GM19238 (cell line): ENCODE data around the gene SAMD4A.
"Not testable (repeated sequence)": the region's sequence is repeated elsewhere in the genome, so short reads cannot be mapped to it uniquely, and the experiment has no call there.

Experiments used
- DNase-seq: peaks from one replicate; pipeline ENCODE4 v3.0.0; 2011; ENCODE audit warnings: low spot score; ENCODE audit not compliant: insufficient read length

SAMD4A gene

DNA sequence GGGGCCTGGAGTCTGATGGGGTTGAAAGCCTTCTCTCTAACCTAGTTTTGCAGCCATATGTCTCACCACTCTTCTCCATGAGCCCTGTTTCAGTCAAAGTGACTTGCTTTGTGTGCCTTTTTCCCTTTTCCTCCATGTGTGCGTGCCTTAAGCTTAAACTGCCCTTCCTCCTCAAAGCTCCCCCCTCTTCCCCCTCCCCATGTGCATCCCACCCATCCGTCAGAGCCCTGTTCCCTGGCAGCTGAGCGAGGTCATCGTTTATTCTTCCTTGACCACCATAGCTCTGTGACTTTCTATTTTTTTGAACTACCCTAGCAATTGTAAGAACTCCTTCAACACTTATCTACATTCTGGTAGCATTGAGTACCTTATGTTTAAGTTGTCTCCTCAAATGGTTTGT, 24.9 kb downstream of the SAMD4A start:
- DNase-seq, result no peak

DNA sequence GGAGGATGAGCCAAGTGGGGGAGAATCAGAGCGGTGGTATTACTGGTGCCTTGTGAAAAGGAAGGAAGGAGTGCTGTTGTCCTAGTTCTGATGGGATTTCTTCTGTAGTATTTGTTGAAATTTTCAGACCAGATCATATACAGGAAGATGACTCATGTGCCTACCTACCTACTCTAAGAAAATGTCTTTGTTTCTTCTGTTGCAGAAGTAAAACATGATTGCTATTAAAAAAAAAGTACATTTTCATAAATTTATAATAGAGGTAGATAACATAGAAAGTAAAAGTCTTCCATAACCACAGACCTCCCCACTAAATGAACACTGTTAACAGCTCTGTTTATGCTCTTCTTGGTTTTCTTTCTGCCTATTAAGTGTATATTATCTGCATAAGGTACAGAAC, 26.9 kb downstream of the SAMD4A start:
- DNase-seq, result no peak

DNA sequence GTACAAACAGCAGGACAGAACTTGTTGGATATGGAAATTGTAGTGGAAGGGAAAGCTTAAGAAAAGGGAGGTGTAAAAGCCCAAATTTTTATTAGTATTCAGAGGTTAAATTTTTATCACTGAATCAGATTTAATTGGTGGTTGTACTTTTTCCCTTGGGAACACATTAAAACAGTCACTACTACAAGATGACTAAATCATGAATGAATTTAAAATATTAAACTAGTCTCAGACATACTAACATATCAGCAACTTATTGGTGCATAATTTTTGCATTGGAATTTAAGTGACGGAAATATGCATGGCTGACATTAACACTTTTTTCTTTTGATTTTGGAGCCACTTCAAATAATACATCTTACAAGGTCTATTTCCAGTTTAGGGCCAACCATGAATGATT, 27.6 kb downstream of the SAMD4A start:
- DNase-seq, result no peak

DNA sequence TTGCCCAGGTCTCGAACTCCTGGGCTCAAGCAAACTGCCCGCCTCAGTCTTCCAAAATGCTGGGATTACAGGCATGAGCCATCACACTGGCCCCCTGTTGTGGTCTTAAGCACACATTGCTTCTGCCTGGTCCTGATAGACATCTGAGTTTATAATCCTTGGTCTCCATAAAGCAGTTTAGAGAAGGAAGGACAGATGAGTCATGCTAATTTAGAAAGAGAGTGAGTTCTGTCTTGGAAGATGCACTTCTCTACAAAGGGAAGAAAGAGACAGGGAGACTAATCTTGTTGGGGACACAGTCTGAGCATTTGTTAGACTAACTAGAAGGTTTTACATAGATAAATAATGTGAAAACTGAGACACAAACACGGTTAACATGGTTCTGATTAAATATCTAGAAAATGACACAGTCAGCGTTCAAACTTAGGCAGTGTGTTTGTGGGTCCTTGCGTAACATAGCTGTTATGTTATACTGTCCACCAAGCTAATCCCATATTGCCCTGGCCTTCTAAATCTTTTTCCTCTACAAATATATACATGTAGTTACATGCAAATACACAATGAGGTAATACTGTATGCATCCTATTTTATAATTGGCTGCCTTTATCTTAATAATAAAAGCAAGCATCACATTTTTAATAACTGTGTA, 31.0 kb downstream of the SAMD4A start:
- no peak for DNase-seq

DNA sequence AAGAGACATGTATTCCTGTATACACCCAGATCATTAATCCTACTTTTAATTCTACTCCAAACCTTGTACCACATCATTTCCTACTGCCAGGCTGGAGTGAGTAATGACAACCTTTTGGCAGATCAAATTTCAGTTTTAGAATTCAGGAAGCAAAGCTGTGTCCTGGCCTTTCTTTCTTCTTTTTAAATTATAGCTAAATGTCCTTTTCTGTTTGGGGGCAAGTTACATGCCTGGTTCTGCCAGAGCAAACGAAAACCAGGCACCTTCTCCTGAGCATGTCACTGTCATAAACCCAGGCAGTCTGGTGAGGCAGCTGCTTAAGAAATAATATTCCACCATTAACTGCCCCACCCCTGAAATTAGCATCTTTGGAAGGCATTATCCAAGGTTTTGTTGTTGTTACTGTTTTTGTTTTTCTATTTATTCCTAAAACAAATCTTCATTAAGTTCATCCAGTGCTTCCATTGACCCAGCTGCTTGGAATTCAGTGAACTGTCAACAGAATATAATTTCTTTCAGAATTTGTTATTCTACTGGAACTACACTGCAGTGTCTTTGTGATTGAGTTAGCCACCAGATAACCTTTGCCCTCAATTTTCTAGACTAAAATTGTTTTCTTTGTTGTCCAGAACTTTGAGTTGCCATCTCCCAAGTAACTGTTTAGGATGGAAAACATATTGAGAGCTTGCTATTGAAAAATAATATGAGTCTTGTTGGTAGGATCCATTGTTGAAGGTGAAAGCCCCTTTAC, 33.2 kb downstream of the SAMD4A start:
- no peak for DNase-seq

DNA sequence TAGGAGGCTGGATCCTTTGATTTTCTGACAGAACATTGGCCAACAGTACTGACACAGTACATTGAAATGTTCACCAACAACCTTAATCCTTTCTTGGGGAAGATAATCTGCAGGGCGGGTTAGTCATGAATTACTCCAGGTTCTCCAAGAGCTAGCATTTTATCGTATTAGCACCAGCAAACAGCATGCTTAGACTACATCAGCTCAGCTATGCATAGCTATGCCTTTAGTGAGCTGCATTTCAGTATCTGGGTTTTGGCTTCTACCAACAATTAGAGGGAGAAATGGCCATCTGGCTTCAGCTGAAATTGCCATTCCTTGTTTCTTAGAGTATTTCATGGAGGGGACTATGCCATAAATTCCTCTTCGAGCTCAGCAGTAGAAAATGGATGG, 33.8 kb downstream of the SAMD4A start:
- DNase-seq, result no peak

DNA sequence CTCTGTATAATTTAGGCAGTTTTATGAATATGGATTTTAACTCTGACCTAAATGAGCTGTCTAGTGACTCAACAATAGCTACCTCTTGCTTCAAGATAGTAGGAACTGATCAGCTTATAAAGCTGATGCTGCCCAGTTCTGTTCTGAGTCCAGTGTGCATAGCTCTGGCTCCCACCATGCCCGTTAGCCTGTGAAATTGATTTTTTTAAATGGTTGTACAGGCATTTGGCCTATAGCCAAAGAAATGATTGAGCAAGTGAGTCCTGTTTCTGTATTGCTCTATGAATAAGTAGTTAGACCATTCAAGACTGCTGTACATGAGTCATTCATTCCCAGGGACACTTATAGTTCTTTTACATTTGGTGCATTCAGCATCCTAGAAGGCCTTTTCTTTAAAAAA, 36.4 kb downstream of the SAMD4A start:
- DNase-seq, result no peak

DNA sequence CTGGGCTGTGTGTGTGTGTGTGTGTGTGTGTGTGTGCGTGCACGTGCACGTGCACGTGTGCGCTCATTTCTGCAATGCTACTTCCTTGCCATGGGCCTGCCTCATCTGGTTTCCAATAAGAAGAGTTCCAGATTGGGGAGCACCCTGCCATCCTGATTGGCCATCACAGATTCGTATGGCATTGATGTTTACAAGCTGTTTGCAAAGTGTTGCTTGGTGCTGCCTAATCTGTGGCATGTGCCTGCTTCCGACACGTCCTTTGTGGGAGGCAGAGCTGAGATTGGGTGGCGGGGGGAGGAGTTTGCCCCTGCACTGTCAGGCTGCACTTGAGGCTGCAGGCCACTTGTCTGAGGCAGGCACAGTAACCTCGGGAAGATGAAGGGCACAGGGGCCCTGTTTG, 39.2 kb downstream of the SAMD4A start:
- no peak for DNase-seq

DNA sequence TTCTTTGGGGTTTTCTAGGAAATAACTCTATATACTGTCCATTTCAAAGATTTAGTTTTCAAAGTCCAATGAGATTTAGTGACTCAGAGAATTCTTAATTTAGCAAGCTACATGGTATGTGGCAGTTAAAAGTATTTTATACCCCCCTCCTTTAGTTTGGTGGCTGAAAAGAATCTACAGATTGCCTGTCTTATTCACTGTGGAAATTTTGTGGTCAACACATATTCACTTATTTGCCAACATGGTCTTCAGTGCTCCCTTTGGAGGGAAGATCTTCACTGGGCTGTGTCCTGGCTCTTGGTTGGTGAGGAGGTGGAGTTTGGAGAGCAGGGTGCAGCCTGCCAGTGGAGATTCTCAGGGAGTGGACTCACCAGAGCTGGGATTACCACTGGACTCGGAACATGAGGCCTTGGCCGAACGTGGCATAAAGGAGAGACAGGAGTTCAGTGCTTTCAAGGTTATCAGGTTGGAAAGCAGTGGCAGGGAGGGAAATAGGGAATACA, 39.8 kb downstream of the SAMD4A start:
- DNase-seq, result no peak

DNA sequence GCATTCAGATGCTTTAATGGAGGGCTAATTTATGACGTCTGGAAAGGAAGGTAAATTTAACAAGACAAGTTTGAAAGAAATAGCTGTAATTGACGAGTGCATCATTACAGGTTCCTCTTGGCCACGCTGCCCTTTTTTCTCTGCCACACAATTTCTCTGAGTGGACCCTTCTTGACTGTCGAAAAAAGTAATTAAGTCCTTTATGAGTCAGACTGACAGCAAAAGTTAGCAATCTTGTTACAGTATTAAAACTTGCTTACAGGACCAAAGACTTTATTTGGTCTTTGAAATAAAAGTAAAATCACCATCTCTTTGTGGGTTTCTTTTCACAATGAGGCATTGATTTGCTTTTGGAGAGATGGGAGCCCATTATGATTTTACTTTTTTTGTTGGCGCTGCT, 42.6 kb downstream of the SAMD4A start:
- no peak for DNase-seq

DNA sequence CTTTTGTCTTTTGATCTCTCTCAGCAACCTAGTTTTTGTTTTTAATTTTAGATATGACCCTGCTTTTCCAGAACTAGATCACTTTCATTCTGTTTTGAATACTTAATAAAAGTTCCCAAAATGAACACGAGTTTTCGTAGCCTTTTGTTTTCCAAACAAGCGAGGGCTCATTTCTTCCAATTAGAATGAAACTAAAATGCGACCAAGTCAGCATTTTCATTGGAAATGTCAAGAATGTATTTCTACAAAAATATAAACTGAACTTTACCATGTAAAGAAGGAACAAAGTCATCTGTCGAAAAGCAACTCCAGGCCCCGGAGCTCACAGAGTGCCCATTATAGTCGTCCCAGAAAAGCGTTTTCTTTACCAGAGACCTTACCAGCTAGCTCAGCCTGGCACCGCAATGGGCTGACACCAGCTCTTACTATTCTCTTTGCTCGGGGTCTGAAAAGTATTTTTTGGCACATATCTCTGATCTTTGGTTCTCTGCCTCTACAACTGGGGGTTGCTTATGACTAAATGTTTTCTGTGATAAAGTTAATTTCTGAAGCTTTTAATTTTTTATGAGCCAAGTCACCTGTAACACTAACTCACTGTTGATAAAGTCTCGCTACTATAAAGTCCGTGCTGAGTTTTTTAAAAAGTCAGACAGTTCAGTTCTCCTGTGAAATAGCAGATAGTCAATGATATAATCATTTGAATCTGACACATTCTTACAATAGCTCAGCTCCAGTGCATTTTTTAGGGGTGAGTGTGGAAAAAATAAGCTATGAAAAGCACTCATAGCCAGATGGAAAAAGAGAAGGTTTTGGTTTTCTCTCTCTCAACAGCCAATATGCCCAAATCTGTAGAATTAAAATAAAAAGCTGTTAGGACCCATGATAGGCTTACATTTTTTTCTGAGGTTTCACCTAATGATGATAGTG, 43.4 kb downstream of the SAMD4A start:
- no peak for DNase-seq

DNA sequence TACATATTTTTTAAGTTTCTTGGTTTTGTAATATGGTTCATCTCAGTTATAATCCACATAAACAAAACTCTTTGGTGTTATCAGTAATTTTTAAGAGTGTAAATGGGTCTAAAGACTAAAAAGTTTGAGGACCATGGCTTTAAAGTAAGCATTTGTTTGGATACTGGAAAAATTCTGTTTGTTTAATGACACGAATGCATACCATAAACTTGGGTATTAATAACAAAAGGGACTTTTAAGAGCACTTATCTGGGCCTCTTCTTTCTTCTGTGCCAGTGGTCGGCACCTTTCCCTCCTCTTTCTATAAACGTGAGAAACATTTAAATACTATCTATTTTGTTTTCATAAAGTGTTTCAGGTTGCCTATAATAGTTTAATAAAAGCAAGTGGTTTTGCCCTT, 47.4 kb downstream of the SAMD4A start:
- no peak for DNase-seq

DNA sequence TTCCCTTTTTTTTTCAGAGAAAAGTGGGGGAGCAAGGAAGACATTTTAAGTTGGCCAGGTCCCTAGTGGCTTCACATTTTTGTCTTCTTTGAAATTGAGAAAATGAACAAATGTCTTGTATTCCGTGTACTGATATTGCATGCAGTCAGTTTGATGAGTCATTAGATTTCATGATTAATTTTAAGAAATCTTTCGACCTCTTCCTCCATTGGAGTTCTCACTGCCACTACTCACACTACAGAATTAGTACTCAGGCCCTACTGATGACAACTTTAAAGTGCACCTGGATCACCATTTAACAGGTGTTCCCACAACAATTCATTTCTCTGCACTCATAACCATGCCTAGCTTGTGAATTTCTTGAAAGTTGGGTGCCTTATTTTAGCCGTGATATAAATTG, 50.5 kb downstream of the SAMD4A start:
- DNase-seq, result no peak

DNA sequence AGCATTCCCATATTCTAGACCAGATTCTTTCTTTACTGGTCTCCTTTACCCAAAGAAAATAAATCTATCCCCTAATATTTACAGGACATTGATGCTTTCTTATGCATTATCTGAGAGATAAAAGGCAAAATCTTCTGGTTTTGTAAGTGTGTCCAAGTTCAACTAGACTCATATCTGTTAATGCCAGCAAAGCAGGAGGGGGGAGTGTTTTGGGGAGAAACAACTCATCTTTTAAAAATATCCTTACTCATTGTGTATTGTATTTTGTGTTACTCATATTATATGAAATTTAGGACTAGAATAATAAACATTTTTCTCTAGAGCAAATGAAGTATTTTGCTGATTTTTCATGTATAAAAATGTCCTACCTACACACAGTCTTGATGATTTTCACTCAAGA, 54.8 kb downstream of the SAMD4A start:
- DNase-seq, result no peak

DNA sequence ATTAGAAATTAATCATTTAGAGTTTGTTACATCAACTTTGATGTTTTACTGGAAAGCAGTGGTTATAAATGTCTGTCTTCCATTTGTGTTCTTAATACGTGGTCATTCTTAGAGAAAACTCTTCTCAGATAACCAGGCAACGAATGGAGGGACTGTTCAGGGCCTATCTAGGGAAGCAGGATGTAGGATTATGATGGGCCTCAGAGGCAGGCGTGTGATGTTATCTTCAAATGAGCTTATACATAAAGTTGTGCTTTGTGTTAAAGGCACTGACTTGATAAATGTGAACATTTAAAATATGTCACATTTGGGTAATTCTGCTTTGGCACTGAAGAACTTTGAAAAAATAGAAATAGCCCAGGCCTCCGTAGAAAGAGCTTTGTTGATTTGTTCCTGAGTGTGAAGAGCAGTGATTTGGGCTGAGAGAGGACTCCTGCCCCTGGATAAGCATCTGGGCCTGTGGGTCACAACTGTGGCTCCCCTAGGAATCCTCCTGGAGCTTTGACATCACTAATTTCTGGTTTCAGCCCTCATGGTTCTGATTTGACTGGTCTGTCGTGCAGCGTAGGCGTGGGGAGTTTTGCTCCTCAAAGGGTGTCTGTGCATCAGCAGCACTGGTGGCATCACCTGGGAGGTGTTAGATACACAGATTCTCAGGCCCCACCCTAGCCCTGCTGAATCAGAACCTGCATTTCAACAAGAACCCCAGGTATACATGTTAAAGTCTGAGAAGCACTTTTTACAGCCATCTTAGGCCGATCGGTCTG, 55.4 kb downstream of the SAMD4A start:
- DNase-seq, result peak; percentile 29

DNA sequence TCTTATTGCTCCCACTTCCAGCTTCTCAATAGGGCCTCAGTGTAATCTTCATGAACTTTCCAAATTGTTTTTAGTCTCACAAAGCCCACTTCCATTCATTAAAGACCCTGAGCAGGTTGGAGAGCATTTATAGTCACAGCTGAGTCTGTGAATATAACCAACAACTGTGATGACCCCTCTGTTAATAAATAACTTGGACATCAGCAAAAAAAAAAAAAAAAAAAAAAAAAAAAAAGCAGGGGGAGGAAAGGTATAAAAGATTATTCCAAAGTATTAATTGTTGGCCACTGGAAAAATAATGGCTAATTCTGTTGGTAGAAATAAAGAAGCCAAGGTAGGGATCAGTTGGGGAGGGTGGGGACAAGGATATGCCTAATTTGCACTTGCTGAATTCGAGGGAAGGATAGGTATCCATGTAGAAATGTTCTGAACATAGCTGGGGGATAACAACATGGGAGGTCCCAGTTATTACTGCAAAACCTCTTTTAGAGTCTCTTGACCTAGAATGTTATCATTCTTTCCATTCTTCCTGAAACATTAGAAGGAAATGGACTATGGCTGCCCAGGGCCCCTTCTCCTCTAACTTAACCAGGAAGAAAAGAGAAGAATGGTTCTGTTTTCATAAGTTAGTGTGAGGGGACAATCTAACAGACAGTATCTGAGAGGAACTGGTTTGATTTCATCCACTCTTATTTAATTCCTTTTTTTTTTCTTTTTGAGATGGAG, 56.5 kb downstream of the SAMD4A start:
- DNase-seq, result no peak

DNA sequence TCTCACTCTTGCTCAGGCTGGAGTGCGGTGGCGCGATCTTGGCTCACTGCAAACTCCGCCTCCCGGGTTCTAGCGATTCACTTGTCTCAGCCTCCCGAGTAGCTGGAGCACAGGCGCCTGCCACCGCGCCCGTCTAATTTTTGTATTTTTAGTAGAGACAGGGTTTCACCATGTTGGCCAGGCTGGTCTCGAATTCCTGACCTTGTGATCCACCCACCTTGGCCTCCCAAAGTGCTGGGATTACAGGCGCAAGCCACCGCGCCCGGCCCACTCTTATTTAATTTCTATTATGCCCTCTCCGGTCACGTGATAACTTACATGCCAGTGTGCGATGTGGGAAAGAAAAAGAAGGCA, 57.1 kb downstream of the SAMD4A start:
- DNase-seq, result not testable (repeated sequence)

DNA sequence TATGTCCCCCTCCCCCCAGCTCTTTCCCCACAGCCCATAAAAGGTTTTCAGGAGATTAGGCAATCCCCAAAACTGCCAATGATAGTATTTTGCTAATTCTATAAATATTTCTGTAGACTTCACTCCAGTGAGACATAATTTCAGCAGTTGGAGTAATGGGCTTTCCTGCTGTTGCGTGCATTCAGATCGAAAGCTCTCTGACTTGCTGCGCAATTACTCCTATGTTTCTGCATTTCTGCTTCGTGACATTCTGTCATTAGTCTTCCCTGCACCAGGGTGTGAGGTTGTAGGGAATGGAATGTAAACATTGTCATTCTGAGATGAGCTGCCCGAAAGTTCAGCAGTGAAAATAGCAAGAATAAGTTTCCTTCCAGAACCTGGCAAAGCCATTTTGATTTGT, 58.2 kb downstream of the SAMD4A start:
- no peak for DNase-seq

DNA sequence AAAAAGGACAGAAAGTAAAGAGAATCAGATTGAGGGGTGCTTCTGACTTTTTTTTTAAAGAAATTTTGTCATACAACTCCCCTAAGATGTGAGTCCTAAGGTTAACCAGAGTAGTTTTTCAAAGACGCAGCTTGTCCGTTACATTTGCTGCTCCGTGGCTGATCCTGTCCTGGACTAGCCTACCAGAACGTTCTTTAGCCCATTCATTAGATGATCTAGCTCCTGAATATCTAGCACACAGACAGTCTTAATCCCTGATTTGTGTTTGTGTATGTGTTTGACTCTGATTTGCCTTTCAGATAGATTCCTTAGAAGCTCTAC, 60.3 kb downstream of the SAMD4A start:
- DNase-seq, result no peak

DNA sequence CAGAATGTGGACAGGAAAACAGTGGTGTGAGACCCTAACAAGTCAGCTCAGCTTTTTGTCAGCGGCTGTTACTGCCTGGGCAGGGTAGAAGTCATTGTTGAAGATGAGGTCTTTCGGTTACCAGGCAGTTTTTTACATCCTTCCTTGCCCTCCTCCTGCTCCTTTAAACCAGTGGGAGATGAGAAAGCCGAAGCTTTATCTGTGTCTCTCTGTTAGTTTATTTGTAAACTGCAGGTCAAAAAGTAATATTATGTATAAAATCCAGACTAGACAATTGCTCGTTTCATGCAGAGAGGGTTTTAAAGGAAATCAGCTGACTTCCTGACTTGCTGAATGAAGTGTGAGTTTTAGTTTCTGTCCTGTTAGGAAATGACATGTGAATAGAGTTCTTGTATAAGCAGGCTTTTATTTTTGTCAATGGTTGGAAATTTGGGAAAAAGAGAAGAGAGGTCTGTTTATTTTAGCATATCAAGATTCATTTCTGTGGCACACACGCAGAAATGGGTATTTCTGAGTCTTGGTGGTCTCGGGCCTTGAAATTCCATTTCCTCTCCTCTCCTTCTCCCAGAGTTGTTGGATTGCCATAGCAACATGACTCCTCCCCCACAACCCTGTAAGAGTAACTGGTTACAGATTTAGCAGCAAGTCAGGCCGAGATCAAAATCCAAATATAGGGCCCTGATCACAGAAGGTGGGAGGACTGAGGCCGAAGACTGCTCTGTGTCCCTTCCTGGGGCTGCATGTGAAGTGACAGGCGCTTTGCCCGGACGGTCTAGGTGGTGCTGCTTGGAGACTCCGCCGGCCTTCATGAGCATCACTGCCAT, 60.8 kb downstream of the SAMD4A start:
- DNase-seq, result peak; percentile 30
